Right lobe of liver (tissue), 4 donors: ENCODE data around the gene DUSP7.

Experiments
- CTCF ChIP-seq, 4 donors: fragments of 200-600 bp in 3 of 4; fragments of 450-650 bp in 1 of 4; IDR thresholded peaks; one replicate each; pipeline versions ENCODE4 v1.5.1 to v1.8.0; 2016 to 2022; ENCODE audit warnings: antibody characterized with exemption in 4 of 4, mild to moderate bottlenecking in 2 of 4
- POLR2A ChIP-seq: fragments of 450-650 bp; IDR thresholded peaks from one replicate; pipeline ENCODE4 v1.6.1; 2017; ENCODE audit warnings: antibody characterized with exemption, mild to moderate bottlenecking
- donor health status: DM: no; HTN: no; CAD: no.
- donor health status: DM: no; HTN: no; CAD: no.
- donor health status: DM: no; HTN: yes; CAD: no.

GRCh38 chr3:52055537-52056351 is 627 bp downstream of the DUSP7 start:
- peak in 3 of 4 donors; percentile 6 to 39 (median 17) for TF ChIP-seq CTCF (IDR thresholded peaks at IDR 0.05)
- no peak for TF ChIP-seq POLR2A
